Nephron (organoid): ENCODE data around the gene SLTM.

Experiments used
- H3K27ac Mint-ChIP-seq, 3 experiments: 2 replicates each; pipeline ENCODE4 v1.8.0; 2020; ENCODE audit warnings: mixed read lengths in 3 of 3, mild to moderate bottlenecking in 2 of 3, moderate library complexity in 1 of 3
- H3K27me3 Mint-ChIP-seq: 2 replicates; pipeline ENCODE4 v1.8.0; 2021; ENCODE audit warnings: low read depth, mild to moderate bottlenecking, moderate library complexity, mixed read lengths
- H3K36me3 Mint-ChIP-seq: 2 replicates; pipeline ENCODE4 v1.8.0; 2020; ENCODE audit warnings: low read depth, mixed read lengths
- H3K4me1 Mint-ChIP-seq: 2 replicates; pipeline ENCODE4 v1.8.0; 2020; ENCODE audit warnings: mixed read lengths
- H3K4me3 Mint-ChIP-seq, 3 experiments: 2 replicates each; pipeline ENCODE4 v1.8.0; 2020; ENCODE audit warnings: mild to moderate bottlenecking in 3 of 3, mixed read lengths in 3 of 3, moderate library complexity in 2 of 3
- H3K9me3 Mint-ChIP-seq: 2 replicates; pipeline ENCODE4 v1.8.0; 2020; ENCODE audit warnings: mixed read lengths
- CTCF ChIP-seq, 3 experiments: fragments of 200-600 bp; sonication (generic); IDR thresholded peaks; one replicate each; pipeline ENCODE4 v1.5.0; 2021; ENCODE audit warnings: antibody characterized with exemption in 3 of 3; ENCODE audit not compliant: unreplicated experiment in 3 of 3

Gene SLTM

DNA sequence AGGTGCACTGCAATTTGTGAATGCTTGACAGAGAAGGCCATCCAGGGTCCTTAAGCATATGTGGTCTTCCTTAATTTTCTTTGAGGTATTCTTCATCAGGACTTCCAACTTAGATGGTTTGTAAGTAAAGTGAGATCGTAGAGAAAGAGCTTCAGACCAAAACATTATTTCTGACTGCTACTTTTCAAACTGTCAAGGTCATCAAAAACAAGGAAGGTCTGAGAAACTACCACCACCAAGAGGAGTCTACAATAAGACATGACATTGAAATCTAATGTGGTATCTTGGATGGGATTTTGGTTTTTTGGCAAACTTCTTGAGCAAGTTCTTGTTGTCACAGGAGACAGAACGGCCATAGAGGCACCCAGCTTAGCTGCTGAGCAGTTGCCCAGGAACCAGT is 34.0 kb upstream of the SLTM start:
- Mint-ChIP-seq H3K36me3 (no peaks in the 10 kb centered on the region), H3K27ac (no peak overlapping the region), H3K4me3 (no peak overlapping the region), H3K9me3 (no peaks in the 10 kb centered on the region), H3K4me1 (no peaks in the 10 kb centered on the region), H3K27me3 (peaks cover 3% of the 10 kb centered on the region)
- no peak for TF ChIP-seq CTCF (IDR thresholded peaks at IDR 0.05; ENCODE audit: unreplicated experiment in 3 of 3)

- Mint-ChIP-seq H3K36me3 (no peaks in the 10 kb centered on the region), H3K4me3 (no peak overlapping the region), H3K9me3 (no peaks in the 10 kb centered on the region), H3K27me3 (peaks cover 3% of the 10 kb centered on the region), H3K4me1 (no peaks in the 10 kb centered on the region), H3K27ac (no peak overlapping the region)
- TF ChIP-seq CTCF (IDR thresholded peaks at IDR 0.05; ENCODE audit: unreplicated experiment in 3 of 3) = no peak
These were observed 33.2 kb upstream of the SLTM start for GRCh38 chr15:58966698-58967097.

DNA sequence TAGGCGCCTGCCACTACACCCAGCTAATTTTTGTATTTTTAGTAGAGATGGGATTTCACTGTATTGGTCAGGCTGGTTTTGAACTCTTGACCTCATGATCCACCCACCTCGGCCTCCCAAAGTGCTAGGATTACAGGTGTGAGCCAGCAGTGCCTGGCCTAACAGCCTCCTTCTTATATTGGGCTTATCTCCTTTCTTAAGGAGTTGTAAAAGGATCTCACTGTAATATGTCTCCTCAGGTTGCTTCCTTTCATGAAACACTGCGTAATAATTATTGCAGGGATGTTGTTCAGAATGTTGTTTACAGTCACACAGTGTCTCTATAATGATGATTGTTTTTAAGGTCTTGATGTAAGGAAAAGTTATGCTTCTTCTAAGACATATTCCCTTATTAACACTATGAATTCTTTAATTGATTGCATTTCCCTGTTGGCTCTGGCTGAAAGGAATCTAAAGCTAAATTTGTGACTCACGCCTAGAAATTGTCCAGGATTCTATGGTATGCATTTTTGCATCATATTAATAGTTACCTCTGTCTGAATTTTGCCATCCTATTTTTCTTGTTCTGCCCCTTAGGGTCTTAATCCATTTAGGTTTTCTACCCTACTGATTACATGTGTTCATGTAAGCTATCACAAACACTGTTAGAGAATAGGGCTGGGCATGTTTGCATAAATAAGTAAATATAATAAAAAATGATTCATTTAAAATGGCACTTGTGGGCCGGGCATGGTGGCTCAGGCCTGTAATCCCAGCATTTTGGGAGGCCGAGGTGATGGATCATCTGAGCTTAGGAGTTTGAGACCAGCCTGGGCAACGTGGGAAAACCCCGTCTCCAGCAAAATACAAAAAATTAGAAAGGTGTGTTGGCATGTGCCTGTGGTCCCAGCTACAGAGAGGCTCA is 29.4 kb upstream of the SLTM start:
- H3K4me1 Mint-ChIP-seq = no peaks in the 10 kb centered on the region
- no peak for TF ChIP-seq CTCF (IDR thresholded peaks at IDR 0.05; ENCODE audit: unreplicated experiment in 3 of 3)
- H3K27ac Mint-ChIP-seq = no peak overlapping the region
- peaks cover 2% of the 10 kb centered on the region for H3K27me3 Mint-ChIP-seq
- no peaks in the 10 kb centered on the region for H3K36me3 Mint-ChIP-seq
- H3K9me3 Mint-ChIP-seq = no peaks in the 10 kb centered on the region
- H3K4me3 Mint-ChIP-seq = no peak overlapping the region

GRCh38 chr15:58962136-58962535 is 28.7 kb upstream of the SLTM start:
- no peak for TF ChIP-seq CTCF (IDR thresholded peaks at IDR 0.05; ENCODE audit: unreplicated experiment in 3 of 3)
- Mint-ChIP-seq H3K27me3 (no peaks in the 10 kb centered on the region), H3K36me3 (no peaks in the 10 kb centered on the region), H3K4me1 (no peaks in the 10 kb centered on the region), H3K4me3 (no peak overlapping the region), H3K27ac (no peak overlapping the region), H3K9me3 (no peaks in the 10 kb centered on the region)

DNA sequence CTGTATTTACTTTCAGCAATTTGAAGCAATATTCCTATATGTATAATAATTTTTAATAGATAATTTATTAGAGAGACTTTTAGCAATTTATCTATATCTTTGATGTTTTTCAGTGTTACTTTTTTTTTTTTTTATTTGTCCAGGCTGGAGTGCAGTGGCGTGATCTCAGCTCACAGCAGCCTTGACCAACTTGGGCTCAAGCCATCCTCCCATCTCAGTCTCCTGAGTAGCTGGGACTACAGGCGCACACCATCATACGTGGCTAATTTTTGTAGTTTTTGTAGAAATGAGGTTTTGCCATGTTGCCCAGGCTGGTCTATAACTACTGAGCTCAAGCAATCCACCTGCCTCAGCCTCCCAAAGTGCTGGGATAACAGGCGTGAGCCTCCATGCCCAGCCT is 25.3 kb upstream of the SLTM start:
- no peaks in the 10 kb centered on the region for H3K36me3 Mint-ChIP-seq
- no peak overlapping the region for H3K27ac Mint-ChIP-seq
- H3K9me3 Mint-ChIP-seq = no peaks in the 10 kb centered on the region
- H3K4me1 Mint-ChIP-seq = no peaks in the 10 kb centered on the region
- H3K4me3 Mint-ChIP-seq = no peak overlapping the region
- no peak for TF ChIP-seq CTCF (IDR thresholded peaks at IDR 0.05; ENCODE audit: unreplicated experiment in 3 of 3)
- H3K27me3 Mint-ChIP-seq = peaks cover 4% of the 10 kb centered on the region
